HUES64 (cell line): ENCODE measurements around the gene ANKRD55.

Source experiments
- H3K27ac ChIP-seq: 2 replicates; pipeline ENCODE4 v1.7.0; 2013; ENCODE audit warnings: low read depth, low read length, inconsistent platforms
- H3K27me3 ChIP-seq: 2 replicates; pipeline ENCODE4 v1.6.1; 2013; ENCODE audit warnings: mild to moderate bottlenecking, low read length; ENCODE audit not compliant: insufficient read depth
- H3K36me3 ChIP-seq: 2 replicates; pipeline ENCODE4 v1.6.1; 2013; ENCODE audit warnings: mild to moderate bottlenecking, low read length; ENCODE audit not compliant: insufficient read depth
- H3K4me1 ChIP-seq: 2 replicates; pipeline ENCODE4 v1.6.1; 2013; ENCODE audit warnings: mild to moderate bottlenecking, low read length, moderate library complexity; ENCODE audit not compliant: insufficient read depth
- H3K4me3 ChIP-seq: 2 replicates; pipeline ENCODE4 v1.5.1; 2013; ENCODE audit warnings: mild to moderate bottlenecking, low read length, moderate library complexity
- H3K9ac ChIP-seq: 2 replicates; pipeline ENCODE4 v1.6.1; 2013; ENCODE audit warnings: mild to moderate bottlenecking, low read depth, low read length
- H3K9me3 ChIP-seq: 2 replicates; pipeline ENCODE4 v1.6.1; 2013; ENCODE audit warnings: low read depth, low read length; ENCODE audit not compliant: insufficient read depth
- WGBS: fragments of 150-250, 120-280 bp; methylation state at CpG from one replicate; pipeline ENCODE4 v1.1.7; 2013; ENCODE audit warnings: missing lambda C conversion rate; 5-methylcytosine and 5-hydroxymethylcytosine counted together

Gene ANKRD55

GRCh38 chr5:56072863-56073766, 160.0 kb downstream of the ANKRD55 start:
- H3K36me3 ChIP-seq: no peaks in the 10 kb centered on the region
- 88% methylated on average over 5 of the region's 6 CpGs for WGBS
- no peak overlapping the region for H3K4me3 ChIP-seq
- H3K9ac ChIP-seq: no peak overlapping the region
- H3K27ac ChIP-seq: no peak overlapping the region
- no peaks in the 10 kb centered on the region for H3K27me3 ChIP-seq
- H3K4me1 ChIP-seq: peaks cover 4% of the 10 kb centered on the region; the same call in 1 of the 2 replicates
- H3K9me3 ChIP-seq: no peaks in the 10 kb centered on the region

- WGBS: 92% methylated on average over 4 of the region's 4 CpGs
- H3K27me3 ChIP-seq: no peaks in the 10 kb centered on the region
- H3K36me3 ChIP-seq: no peaks in the 10 kb centered on the region
- H3K9ac ChIP-seq: no peak overlapping the region
- peaks cover 4% of the 10 kb centered on the region; the same call in 1 of the 2 replicates for H3K4me1 ChIP-seq
- H3K4me3 ChIP-seq: no peak overlapping the region
- no peaks in the 10 kb centered on the region for H3K9me3 ChIP-seq
- H3K27ac ChIP-seq: no peak overlapping the region
Observed at GRCh38 chr5:56071470-56071869, 161.7 kb downstream of the ANKRD55 start.

- Histone ChIP-seq H3K27ac (no peak overlapping the region), H3K36me3 (no peaks in the 10 kb centered on the region), H3K4me1 (peaks cover 4% of the 10 kb centered on the region; the same call in 1 of the 2 replicates), H3K4me3 (no peak overlapping the region), H3K9me3 (no peaks in the 10 kb centered on the region), H3K27me3 (no peaks in the 10 kb centered on the region), H3K9ac (no peak overlapping the region)
- WGBS: 72% methylated on average over 2 of the region's 2 CpGs
Observed at GRCh38 chr5:56070851-56071465, 162.2 kb downstream of the ANKRD55 start.

GRCh38 chr5:56069652-56070226, 163.4 kb downstream of the ANKRD55 start:
- Histone ChIP-seq H3K9me3 (no peaks in the 10 kb centered on the region), H3K27ac (no peak overlapping the region), H3K9ac (no peak overlapping the region), H3K4me3 (no peak overlapping the region), H3K27me3 (no peaks in the 10 kb centered on the region), H3K4me1 (peaks cover 4% of the 10 kb centered on the region; the same call in 1 of the 2 replicates), H3K36me3 (no peaks in the 10 kb centered on the region)
- WGBS: 83% methylated on average over 2 of the region's 3 CpGs

- H3K4me1 ChIP-seq: peaks cover 4% of the 10 kb centered on the region; the same call in 1 of the 2 replicates
- no peak overlapping the region for H3K27ac ChIP-seq
- 93% methylated on average over 3 of the region's 3 CpGs for WGBS
- no peaks in the 10 kb centered on the region for H3K27me3 ChIP-seq
- H3K4me3 ChIP-seq: no peak overlapping the region
- no peaks in the 10 kb centered on the region for H3K9me3 ChIP-seq
- no peaks in the 10 kb centered on the region for H3K36me3 ChIP-seq
- H3K9ac ChIP-seq: no peak overlapping the region
Observed at GRCh38 chr5:56066931-56067450, 166.1 kb downstream of the ANKRD55 start.

GRCh38 chr5:56064984-56065383, 168.1 kb downstream of the ANKRD55 start:
- no peak overlapping the region for H3K27ac ChIP-seq
- H3K9ac ChIP-seq: no peak overlapping the region
- no peak overlapping the region for H3K4me3 ChIP-seq
- H3K36me3 ChIP-seq: no peaks in the 10 kb centered on the region
- WGBS: 89% methylated on average over 2 of the region's 2 CpGs
- no peaks in the 10 kb centered on the region for H3K27me3 ChIP-seq
- no peaks in the 10 kb centered on the region for H3K4me1 ChIP-seq
- no peaks in the 10 kb centered on the region for H3K9me3 ChIP-seq

GRCh38 chr5:56060276-56061110, 172.6 kb downstream of the ANKRD55 start:
- 89% methylated on average over 10 of the region's 10 CpGs for WGBS
- Histone ChIP-seq H3K9ac (no peak overlapping the region), H3K27me3 (peaks cover 2% of the 10 kb centered on the region; the same call in 1 of the 2 replicates), H3K9me3 (no peaks in the 10 kb centered on the region), H3K4me3 (no peak overlapping the region), H3K4me1 (no peaks in the 10 kb centered on the region), H3K36me3 (no peaks in the 10 kb centered on the region), H3K27ac (no peak overlapping the region)

- no peak overlapping the region for H3K9ac ChIP-seq
- 93% methylated on average over 8 of the region's 8 CpGs for WGBS
- H3K36me3 ChIP-seq: no peaks in the 10 kb centered on the region
- peaks cover 2% of the 10 kb centered on the region; the same call in 1 of the 2 replicates for H3K27me3 ChIP-seq
- H3K9me3 ChIP-seq: no peaks in the 10 kb centered on the region
- no peak overlapping the region for H3K4me3 ChIP-seq
- H3K27ac ChIP-seq: no peak overlapping the region
- H3K4me1 ChIP-seq: no peaks in the 10 kb centered on the region
Observed at GRCh38 chr5:56059854-56060253, 173.3 kb downstream of the ANKRD55 start.

- 91% methylated on average over 2 of the region's 2 CpGs for WGBS
Observed at GRCh38 chr5:56056875-56057274, 176.3 kb downstream of the ANKRD55 start.

GRCh38 chr5:56055859-56056258, 177.3 kb downstream of the ANKRD55 start:
- Histone ChIP-seq H3K36me3 (no peaks in the 10 kb centered on the region), H3K4me1 (no peaks in the 10 kb centered on the region), H3K27me3 (peaks cover 2% of the 10 kb centered on the region; the same call in 1 of the 2 replicates), H3K27ac (no peak overlapping the region), H3K9ac (no peak overlapping the region), H3K9me3 (no peaks in the 10 kb centered on the region), H3K4me3 (no peak overlapping the region)
- 92% methylated on average over 3 of the region's 3 CpGs for WGBS

More at GRCh38 chr5:56056875-56057274, 176.3 kb downstream of the ANKRD55 start:
- peaks cover 2% of the 10 kb centered on the region; the same call in 1 of the 2 replicates for H3K27me3 ChIP-seq
- no peaks in the 10 kb centered on the region for H3K4me1 ChIP-seq
- no peak overlapping the region for H3K4me3 ChIP-seq
- no peak overlapping the region for H3K27ac ChIP-seq
- H3K9me3 ChIP-seq: no peaks in the 10 kb centered on the region
- H3K9ac ChIP-seq: no peak overlapping the region
- H3K36me3 ChIP-seq: no peaks in the 10 kb centered on the region
